Stimulated activated CD8-positive, alpha-beta memory T cell treated with anti-CD3 and anti-CD28 coated beads, Interleukin-4, amount 100 ng/mL, for 24 hours (primary cell): ENCODE measurements around the gene BGN.

Source experiments
- DNase-seq: peaks from one replicate; pipeline ENCODE4 v3.0.0-alpha.2; 2020; ENCODE audit warnings: low read depth

Gene BGN

DNA sequence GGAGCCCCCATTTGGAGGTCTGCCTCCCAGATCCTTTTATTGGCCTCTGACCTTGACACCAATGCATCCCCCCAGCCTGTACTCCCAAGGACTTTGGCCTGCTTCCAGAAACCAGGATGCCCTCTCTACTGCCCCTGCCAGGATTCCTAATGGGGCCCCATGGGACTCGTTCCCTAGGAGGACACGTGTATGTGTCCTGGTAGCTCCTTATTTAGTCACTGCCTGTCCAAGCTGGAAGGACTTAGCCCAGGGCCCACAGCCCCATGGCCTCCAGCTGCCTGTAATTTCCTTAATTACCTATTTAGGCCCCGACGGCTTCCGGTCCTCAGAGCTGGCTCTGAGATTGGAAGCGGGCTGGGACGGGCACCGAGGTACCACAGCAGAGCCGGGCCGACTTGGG lies 32.0 kb downstream of the BGN start:
- no peak for DNase-seq

DNA sequence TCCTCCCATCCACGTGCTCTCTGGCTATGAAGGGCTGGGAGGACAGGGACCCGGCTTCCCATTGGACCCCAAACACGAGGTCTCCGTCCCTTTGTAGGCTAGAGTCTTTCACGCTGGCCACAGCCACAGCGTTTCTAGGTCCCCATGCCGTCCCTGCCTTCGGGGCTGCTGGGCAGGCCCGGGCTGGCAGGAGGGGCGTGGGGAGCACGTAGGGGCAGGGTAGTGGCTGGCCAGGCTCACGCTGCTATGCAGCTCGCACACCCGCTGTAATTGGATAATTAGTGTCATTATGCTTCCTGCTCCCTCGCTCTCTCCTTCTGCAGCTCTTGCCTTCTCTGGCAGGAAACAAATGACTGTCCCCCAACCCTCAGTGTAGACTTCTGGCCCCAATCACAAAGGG lies 32.4 kb downstream of the BGN start:
- no peak for DNase-seq

- DNase-seq: no peak
These were observed 35.8 kb downstream of the BGN start for GRCh38 chrX:153530411-153531129.

GRCh38 chrX:153533091-153533490 lies 38.3 kb downstream of the BGN start:
- DNase-seq: no peak

GRCh38 chrX:153537080-153537479 lies 42.3 kb downstream of the BGN start:
- DNase-seq: no peak

DNA sequence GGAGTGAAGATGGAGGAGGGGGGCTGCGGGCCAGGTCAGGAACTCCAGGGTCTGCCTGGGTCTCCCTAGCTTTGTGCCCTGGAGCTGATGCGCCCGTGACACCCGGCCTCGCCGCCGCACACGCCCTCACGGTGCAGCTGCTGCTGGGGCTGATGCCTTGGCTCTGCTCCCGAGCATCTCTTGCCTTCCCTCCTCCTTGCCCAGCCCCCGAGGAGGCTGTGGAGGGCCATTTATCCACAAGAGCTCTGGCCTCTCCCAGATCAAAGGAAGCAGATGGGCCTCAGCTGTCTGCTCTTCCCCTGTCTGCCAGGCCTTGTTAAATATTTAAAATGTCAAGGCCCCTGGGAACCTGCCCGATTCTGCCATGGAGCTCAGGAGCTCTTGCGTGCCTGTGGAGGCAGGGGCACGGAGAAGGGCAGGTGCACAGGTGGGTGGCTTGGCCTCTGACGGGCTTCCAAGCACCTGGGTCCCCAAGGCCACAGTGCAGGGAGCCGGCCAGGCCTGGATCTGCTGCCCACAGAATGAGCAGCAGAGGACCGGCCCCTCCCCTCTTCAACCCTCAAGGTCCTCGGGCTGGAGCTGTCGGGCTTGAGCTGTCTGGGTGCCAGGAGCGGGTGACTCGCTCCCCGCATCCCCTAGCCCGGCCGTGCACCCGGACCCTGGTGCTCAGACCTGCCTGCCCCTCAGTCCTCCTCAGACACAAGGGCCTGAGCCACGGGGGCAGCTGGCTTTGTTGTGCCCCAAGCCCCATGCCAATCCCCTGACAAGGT lies 42.9 kb downstream of the BGN start:
- no peak for DNase-seq

GRCh38 chrX:153538424-153538823 lies 43.6 kb downstream of the BGN start:
- no peak for DNase-seq

- DNase-seq: peak; percentile 36
These were observed 44.6 kb downstream of the BGN start for GRCh38 chrX:153539171-153539978.

DNA sequence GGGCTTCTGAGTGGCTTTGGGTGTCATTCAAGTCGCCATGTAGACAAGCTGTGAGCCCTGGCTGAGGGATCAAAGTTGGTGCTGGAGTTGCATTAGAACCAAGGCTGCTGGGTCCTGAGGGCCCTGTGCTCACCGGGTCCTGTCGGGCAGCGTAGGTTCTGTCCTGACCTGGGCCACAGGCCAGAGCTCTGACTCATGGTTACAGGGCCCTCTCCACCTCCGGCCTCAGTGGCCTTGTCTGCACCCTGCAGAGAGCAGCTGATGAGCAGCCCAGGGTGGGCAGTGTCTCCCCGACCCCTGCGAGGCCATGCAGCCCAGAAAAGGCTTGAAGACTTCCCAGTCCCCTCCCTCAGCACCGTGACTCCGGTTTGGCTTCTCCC lies 45.2 kb downstream of the BGN start:
- DNase-seq: no peak

DNA sequence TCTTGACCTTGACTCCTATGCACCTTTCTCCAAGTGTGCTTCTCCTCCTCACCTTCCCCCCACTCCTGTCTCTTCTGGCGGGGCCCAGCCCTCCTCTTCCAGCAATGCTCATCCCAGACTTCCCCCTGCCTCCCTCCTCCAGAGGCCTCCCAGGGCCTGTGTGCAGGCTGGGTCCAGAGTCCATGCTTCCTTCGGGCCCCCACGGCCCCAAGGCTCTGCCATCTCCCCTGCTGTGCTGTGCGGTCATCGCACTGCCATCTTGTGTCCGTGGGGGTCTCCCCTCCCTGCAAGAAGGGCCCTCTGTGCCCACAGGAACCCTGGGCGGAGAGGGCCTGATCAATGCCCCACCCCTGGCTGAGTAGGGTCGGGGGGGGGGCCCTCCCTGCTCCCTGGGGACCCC lies 49.9 kb downstream of the BGN start:
- no peak for DNase-seq

- no peak for DNase-seq
These were observed 51.6 kb downstream of the BGN start for GRCh38 chrX:153546386-153546785.

GRCh38 chrX:153547195-153547594 lies 52.4 kb downstream of the BGN start:
- DNase-seq: no peak

DNA sequence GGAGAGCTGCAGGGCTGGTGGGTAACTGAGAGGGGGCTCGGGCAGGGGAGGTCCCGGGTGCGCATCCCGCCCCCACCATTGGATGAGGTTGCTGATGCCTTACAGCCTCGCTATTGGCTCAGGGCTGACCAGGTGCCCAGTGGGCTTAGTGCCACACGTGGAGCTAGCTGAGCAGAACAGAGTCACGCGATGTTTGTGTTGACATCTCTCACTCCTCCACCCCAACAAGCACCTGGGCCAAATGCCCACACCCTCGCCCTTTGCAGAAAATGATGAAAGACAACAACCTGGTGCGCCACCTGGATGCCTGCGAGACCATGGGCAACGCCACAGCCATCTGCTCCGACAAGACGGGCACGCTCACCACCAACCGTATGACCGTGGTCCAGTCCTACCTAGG lies 54.5 kb downstream of the BGN start:
- no peak for DNase-seq

DNA sequence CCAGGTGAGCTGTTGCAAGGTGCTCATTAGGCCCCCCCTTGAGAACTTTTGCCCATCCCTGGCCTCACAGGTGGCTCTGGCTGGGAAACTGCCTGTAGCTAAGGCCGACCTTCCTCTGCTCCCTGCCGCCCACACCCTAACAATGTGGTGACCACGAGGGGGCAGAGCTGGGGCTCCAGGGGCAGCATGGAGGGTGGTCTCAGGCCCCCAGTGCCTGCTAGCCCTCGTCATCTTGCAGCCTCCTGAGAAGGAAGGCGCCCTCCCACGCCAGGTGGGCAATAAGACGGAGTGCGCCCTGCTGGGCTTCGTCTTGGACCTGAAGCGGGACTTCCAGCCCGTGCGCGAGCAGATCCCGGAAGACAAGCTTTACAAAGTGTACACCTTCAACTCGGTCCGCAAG lies 55.0 kb downstream of the BGN start:
- no peak for DNase-seq

DNA sequence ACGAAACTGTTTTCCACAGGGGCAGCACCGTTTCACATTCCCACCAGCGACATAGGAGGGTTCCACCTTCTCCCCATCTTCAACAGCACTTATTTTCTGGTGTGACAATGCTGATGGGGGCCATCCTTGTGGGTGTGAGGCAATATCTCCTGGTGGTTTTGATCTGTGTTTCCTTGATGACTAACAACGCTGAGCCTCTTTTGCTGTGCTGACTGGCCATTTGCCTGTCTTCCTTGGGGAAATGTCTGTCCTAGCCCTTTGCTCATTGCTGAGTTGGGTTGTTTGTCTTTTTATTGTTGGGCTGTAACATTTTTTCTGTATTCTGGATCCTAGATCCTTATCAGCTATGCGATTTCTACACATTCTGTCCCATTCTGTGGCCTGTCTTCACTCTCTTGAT lies 56.4 kb downstream of the BGN start:
- DNase-seq: no peak

- DNase-seq: peak; percentile 29
These were observed 59.9 kb downstream of the BGN start for GRCh38 chrX:153554519-153555167.

DNA sequence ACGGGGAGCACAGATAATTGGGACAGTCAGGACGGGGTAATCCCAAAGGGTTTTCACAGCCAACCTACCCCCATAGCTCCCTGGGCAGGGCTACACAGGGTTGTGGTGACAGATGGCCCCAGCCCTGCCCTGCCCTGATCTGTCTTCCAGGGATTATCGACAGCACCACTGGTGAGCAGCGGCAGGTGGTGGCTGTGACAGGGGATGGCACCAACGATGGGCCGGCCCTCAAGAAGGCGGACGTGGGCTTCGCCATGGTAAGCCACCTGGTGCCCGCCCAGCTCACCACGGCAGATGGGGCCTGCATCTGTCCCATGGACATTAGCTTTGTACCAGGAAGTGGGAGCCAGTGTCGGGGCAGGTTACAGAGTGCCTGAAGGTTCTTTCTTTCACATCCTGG lies 62.0 kb downstream of the BGN start:
- no peak for DNase-seq

DNA sequence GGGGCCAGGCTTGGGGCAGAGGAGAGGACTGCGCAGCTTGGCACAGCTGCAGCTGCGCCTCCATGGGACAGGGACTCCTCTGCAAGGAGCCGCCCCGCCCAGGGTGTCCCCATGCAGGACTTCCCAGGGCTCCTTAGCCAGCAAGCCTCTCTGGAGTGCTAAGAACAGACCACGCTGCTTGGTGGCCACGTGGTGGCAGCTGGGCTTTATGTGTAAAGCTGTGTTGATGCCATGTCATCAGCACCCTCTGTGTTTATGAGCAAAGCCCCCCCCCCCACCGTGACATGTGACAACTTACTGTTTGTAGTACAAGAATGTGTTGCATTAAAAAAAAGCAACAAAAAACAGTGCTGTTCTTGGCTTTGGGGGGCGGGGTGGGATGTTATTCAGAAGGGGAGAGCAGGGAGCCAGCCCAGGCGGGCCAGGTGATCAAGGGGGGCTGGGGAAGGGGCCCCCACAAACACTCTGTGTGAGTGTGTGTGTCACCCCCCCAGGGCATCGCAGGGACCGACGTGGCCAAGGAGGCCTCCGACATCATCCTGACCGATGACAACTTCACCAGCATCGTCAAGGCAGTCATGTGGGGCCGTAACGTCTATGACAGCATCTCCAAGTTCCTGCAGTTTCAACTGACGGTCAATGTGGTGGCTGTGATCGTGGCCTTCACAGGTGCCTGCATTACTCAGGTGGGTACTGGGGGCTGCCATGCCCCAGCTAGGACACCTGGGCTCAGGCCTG lies 63.0 kb downstream of the BGN start:
- no peak for DNase-seq
